ENCODE data around the gene CFAP65. TPM values are rescaled to one million over a fixed set of nuclear protein-coding genes. Genes with fewer than 3 reads are reported as not detected.

The CFAP65 gene
- total RNA-seq, 1 experiment from 2014 or later: 0.34 TPM

DNA sequence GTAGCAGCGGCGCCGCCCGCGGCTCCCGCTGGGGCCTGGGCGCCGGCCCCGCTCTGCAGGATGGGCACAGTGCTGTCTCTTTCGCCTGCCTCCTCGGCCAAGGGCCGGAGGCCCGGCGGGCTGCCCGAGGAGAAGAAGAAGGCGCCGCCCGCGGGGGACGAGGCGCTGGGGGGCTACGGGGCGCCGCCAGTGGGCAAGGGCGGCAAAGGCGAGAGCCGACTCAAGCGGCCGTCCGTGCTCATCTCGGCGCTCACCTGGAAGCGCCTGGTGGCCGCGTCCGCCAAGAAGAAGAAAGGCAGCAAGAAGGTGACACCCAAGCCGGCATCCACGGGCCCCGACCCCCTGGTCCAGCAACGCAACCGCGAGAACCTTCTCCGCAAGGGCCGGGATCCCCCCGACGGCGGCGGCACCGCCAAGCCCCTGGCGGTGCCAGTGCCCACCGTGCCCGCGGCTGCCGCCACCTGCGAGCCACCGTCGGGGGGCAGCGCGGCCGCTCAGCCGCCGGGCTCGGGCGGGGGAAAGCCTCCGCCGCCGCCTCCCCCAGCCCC, 81.5 kb downstream of the CFAP65 start:
- Mint-ChIP-seq H3K27me3 (ENCODE audit: insufficient read depth, unreplicated experiment) (peaks cover 29% of the 10 kb centered on the region), H3K27ac (ENCODE audit: unreplicated experiment) (no peak overlapping the region), H3K9me3 (ENCODE audit: unreplicated experiment) (no peaks in the 10 kb centered on the region), H3K36me3 (ENCODE audit: insufficient read depth, unreplicated experiment) (peaks cover 8% of the 10 kb centered on the region), H3K4me3 (ENCODE audit: unreplicated experiment) (peak overlapping the region; percentile 76), H3K4me1 (ENCODE audit: low read depth, unreplicated experiment) (peaks cover 16% of the 10 kb centered on the region)
- no TSS peak for BruUV-seq (replicated peaks)
- H3K27me3 ChIP-seq (replicated peaks; ENCODE audit: control insufficient read depth, insufficient read depth, low read length): peaks cover 5% of the 10 kb centered on the region
- H3K4me3 ChIP-seq (ENCODE audit: low read depth, low read length): peak overlapping the region; percentile 52
- peaks cover 38% of the 10 kb centered on the region for H3K4me1 ChIP-seq
- H3K9me3 ChIP-seq: no peaks in the 10 kb centered on the region
- CTCF ChIA-PET: interaction anchor here (0.9 to 2.3 kb wide), 9 partner anchors 10 to 335 kb away, joined by 3 to 11 read pairs (median 5); no protein-coding TSS in a partner anchor
- POLR2A ChIA-PET: interaction anchor here (0.6 kb wide), 1 partner anchor 10 kb away, joined by 3 read pairs; no protein-coding TSS in a partner anchor
- H3K36me3 ChIP-seq (ENCODE audit: control insufficient read depth, insufficient read depth, low read length): no peaks in the 10 kb centered on the region
- intact Hi-C loops (cut with micrococcal nuclease; ENCODE audit: unreplicated experiment): loop anchor here (5.0 to 10.0 kb wide), 3 partner anchors 63 to 245 kb away; partner anchors contain the start of gene TTLL4
- TF ChIP-seq, protein P1, sequence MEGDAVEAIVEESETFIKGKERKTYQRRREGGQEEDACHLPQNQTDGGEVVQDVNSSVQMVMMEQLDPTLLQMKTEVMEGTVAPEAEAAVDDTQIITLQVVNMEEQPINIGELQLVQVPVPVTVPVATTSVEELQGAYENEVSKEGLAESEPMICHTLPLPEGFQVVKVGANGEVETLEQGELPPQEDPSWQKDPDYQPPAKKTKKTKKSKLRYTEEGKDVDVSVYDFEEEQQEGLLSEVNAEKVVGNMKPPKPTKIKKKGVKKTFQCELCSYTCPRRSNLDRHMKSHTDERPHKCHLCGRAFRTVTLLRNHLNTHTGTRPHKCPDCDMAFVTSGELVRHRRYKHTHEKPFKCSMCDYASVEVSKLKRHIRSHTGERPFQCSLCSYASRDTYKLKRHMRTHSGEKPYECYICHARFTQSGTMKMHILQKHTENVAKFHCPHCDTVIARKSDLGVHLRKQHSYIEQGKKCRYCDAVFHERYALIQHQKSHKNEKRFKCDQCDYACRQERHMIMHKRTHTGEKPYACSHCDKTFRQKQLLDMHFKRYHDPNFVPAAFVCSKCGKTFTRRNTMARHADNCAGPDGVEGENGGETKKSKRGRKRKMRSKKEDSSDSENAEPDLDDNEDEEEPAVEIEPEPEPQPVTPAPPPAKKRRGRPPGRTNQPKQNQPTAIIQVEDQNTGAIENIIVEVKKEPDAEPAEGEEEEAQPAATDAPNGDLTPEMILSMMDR (IDR thresholded peaks at IDR 0.05; ENCODE audit: insufficient read depth in 1 of 2, low read depth in 1 of 2, low read length in 1 of 2, severe bottlenecking in 1 of 2, unreplicated experiment in 1 of 2): no peak
- no peak for DNase-seq

DNA sequence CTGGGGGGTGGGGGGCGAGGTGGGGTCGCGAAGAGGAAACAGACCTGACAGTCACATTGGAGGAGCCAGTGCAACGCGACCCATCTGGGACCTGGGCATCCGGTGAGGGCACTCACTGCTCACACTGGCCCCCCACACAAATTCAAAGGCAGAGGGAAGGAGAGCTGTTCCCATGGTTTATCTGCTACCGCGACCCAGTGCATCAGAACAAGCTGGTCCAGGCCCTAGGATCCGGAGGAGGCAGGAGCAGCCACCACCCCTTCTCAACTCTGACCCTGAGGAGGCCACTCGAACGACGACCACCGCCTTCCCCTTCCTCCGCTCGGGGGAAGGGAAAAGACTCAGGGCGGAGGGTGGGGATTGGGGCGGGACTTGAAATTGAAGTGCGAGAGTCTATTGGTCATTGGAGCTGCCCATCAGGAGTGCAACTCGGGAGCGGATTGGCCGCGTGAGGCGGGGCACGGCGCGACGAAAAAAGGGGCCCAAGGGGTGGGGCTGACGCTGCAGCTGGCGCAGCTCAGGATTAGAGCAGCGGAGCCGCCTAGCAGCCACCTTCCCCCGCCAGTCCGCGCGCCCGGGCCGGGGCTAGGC, 82.1 kb downstream of the CFAP65 start, which contains the start of gene CDK5R2:
TSS of gene CDK5R2 (plus strand) at position 526 of the 591 bp plus-strand sequence. CDS start 155 bp downstream, outside the sequence.
- CTCF ChIA-PET: interaction anchor here (0.6 to 2.3 kb wide), 11 partner anchors 9 to 429 kb away, joined by 3 to 11 read pairs (median 5); no protein-coding TSS in a partner anchor
- no peak within 1 kb of the TSS for H3K27ac Mint-ChIP-seq (ENCODE audit: unreplicated experiment)
- no TSS peak for BruUV-seq (replicated peaks)
- Histone ChIP-seq H3K4me1 (peaks cover 36% of the 10 kb centered on the region), H3K4me3 (ENCODE audit: low read depth, low read length) (peak within 1 kb of the TSS; percentile 52), H3K9me3 (no peaks in the 10 kb centered on the region), H3K36me3 (ENCODE audit: control insufficient read depth, insufficient read depth, low read length) (no peaks in the 10 kb centered on the region), H3K27me3 (replicated peaks; ENCODE audit: control insufficient read depth, insufficient read depth, low read length) (peaks cover 4% of the 10 kb centered on the region)
- H3K4me3 Mint-ChIP-seq (ENCODE audit: unreplicated experiment): peak within 1 kb of the TSS; percentile 76
- DNase-seq: peak; percentile 94
- H3K27me3 Mint-ChIP-seq (ENCODE audit: insufficient read depth, unreplicated experiment): peaks cover 32% of the 10 kb centered on the region
- POLR2A ChIA-PET: interaction anchor here (0.5 to 0.9 kb wide), 3 partner anchors 9 to 294 kb away, joined by 3 read pairs; partner anchors contain the start of gene TUBA4B
- peaks cover 8% of the 10 kb centered on the region for H3K36me3 Mint-ChIP-seq (ENCODE audit: insufficient read depth, unreplicated experiment)
- TF ChIP-seq, protein P1 (IDR thresholded peaks at IDR 0.05; ENCODE audit: insufficient read depth in 1 of 2, low read depth in 1 of 2, low read length in 1 of 2, severe bottlenecking in 1 of 2, unreplicated experiment in 1 of 2): no peak
- intact Hi-C loops (cut with micrococcal nuclease; ENCODE audit: unreplicated experiment): loop anchor here (5.0 kb wide), 1 partner anchor 97 kb away; no protein-coding TSS in a partner anchor
- peaks cover 16% of the 10 kb centered on the region for H3K4me1 Mint-ChIP-seq (ENCODE audit: low read depth, unreplicated experiment)
- no peaks in the 10 kb centered on the region for H3K9me3 Mint-ChIP-seq (ENCODE audit: unreplicated experiment)

DNA sequence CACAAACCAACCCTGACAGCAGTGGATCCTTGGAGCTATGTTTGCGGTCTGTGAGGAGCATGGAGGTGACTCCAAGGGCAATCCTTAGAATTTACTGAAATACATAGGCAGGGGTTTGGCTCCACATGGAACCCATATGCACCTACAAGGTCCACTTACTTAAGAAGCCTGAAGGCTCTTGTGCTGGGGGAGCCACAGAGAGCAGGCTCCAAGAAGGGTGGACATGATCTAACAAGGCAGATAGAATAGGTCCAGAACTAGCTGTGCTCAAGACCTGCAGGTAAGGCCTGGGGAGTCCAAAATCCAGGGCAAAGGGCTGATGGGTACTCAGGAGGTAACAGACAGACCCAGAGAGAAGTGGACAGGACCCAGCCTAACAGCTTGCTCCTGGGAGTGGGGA, 83.0 kb downstream of the CFAP65 start:
- Histone ChIP-seq H3K27me3 (replicated peaks; ENCODE audit: control insufficient read depth, insufficient read depth, low read length) (peaks cover 4% of the 10 kb centered on the region), H3K4me1 (peaks cover 26% of the 10 kb centered on the region), H3K36me3 (ENCODE audit: control insufficient read depth, insufficient read depth, low read length) (no peaks in the 10 kb centered on the region), H3K9me3 (no peaks in the 10 kb centered on the region), H3K4me3 (ENCODE audit: low read depth, low read length) (no peak overlapping the region)
- no peak overlapping the region for H3K27ac Mint-ChIP-seq (ENCODE audit: unreplicated experiment)
- peaks cover 8% of the 10 kb centered on the region for H3K4me1 Mint-ChIP-seq (ENCODE audit: low read depth, unreplicated experiment)
- peaks cover 32% of the 10 kb centered on the region for H3K27me3 Mint-ChIP-seq (ENCODE audit: insufficient read depth, unreplicated experiment)
- intact Hi-C loops (cut with micrococcal nuclease; ENCODE audit: unreplicated experiment): loop anchor here (5.0 kb wide), 1 partner anchor 96 kb away; no protein-coding TSS in a partner anchor
- TF ChIP-seq, protein P1 (IDR thresholded peaks at IDR 0.05; ENCODE audit: insufficient read depth in 1 of 2, low read depth in 1 of 2, low read length in 1 of 2, severe bottlenecking in 1 of 2, unreplicated experiment in 1 of 2): no peak
- BruUV-seq (replicated peaks): no TSS peak
- ChIA-PET POLR2A (no interaction called here), CTCF (interaction anchor here (0.9 to 1.2 kb wide), 2 partner anchors 44 kb away, joined by 3 to 4 read pairs; no protein-coding TSS in a partner anchor)
- DNase-seq: no peak
- peaks cover 7% of the 10 kb centered on the region for H3K36me3 Mint-ChIP-seq (ENCODE audit: insufficient read depth, unreplicated experiment)
- H3K9me3 Mint-ChIP-seq (ENCODE audit: unreplicated experiment): no peaks in the 10 kb centered on the region
- peak overlapping the region; percentile 76 for H3K4me3 Mint-ChIP-seq (ENCODE audit: unreplicated experiment)
